IPS-15b (cell line): ENCODE data around the gene BSDC1.

Experiments used
- H3K27me3 ChIP-seq: one replicate; pipeline ENCODE4 v1.6.1; 2013; ENCODE audit warnings: low read length; ENCODE audit not compliant: control insufficient read depth, insufficient read depth
- H3K36me3 ChIP-seq: one replicate; pipeline ENCODE4 v1.6.1; 2013; ENCODE audit warnings: low read length; ENCODE audit not compliant: control insufficient read depth, insufficient read depth
- H3K4me1 ChIP-seq: one replicate; pipeline ENCODE4 v1.6.1; 2013; ENCODE audit warnings: mild to moderate bottlenecking, low read length; ENCODE audit not compliant: control insufficient read depth, insufficient read depth
- H3K4me3 ChIP-seq: one replicate; pipeline ENCODE4 v1.5.1; 2013; ENCODE audit warnings: low read depth, low read length
- H3K9ac ChIP-seq: one replicate; pipeline ENCODE4 v1.6.1; 2013; ENCODE audit warnings: low read depth, mild to moderate bottlenecking, low read length
- H3K9me3 ChIP-seq: one replicate; pipeline ENCODE4 v1.6.1; 2013; ENCODE audit warnings: mild to moderate bottlenecking, low read length; ENCODE audit not compliant: control insufficient read depth, insufficient read depth

BSDC1 gene

GRCh38 chr1:32390904-32391870 is 3.1 kb downstream of the BSDC1 start:
- peaks cover 14% of the 10 kb centered on the region for H3K36me3 ChIP-seq
- no peaks in the 10 kb centered on the region for H3K9me3 ChIP-seq
- H3K4me1 ChIP-seq, result no peaks in the 10 kb centered on the region
- no peak overlapping the region for H3K4me3 ChIP-seq
- H3K27me3 ChIP-seq, result no peaks in the 10 kb centered on the region
- H3K9ac ChIP-seq, result no peak overlapping the region

DNA sequence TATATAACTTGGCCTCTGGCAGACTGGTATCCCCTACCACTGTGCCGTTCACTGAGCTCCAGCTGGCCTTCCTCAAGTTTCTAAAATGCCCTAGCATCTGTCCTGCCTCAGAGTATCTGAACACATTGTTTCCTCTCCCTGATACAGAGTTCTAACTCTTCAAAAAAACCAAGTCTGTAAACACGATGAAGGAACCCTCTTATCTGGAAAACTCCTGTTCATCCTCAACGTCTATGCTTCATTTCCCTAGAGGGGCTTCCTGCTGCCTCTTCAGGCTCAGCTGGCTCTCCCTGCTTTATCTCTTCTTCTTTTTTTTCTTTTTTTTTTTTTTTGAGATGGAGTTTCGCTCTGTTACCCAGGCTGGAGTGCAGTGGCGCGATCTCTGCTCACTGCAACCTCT is 5.6 kb downstream of the BSDC1 start:
- no peaks in the 10 kb centered on the region for H3K4me1 ChIP-seq
- H3K4me3 ChIP-seq, result no peak overlapping the region
- no peaks in the 10 kb centered on the region for H3K27me3 ChIP-seq
- no peak overlapping the region for H3K9ac ChIP-seq
- H3K9me3 ChIP-seq, result no peaks in the 10 kb centered on the region
- H3K36me3 ChIP-seq, result peaks cover 20% of the 10 kb centered on the region

GRCh38 chr1:32386676-32387392 is 7.4 kb downstream of the BSDC1 start:
- no peak overlapping the region for H3K9ac ChIP-seq
- no peaks in the 10 kb centered on the region for H3K9me3 ChIP-seq
- H3K36me3 ChIP-seq, result peaks cover 28% of the 10 kb centered on the region
- no peak overlapping the region for H3K4me3 ChIP-seq
- no peaks in the 10 kb centered on the region for H3K4me1 ChIP-seq
- H3K27me3 ChIP-seq, result no peaks in the 10 kb centered on the region

DNA sequence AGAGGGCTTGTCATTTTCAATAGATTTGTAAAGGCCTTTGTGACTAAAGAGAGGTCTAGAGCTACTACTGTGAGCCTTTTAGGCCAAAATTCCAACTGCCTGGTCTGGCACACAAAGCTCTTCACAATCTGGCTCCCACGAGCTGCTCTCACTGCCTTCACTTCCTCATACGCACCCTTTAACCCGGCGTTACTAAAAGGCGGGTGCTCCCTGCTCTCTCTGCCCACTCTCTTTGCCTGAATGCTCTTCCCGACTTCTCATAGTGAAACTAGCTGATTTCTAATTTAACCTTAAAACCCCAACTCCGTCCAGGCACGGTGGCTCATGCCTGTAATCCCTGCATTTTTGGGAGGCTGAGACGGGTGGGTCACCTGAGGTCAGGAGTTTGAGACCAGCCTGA is 14.2 kb downstream of the BSDC1 start:
- no peak overlapping the region for H3K9ac ChIP-seq
- H3K4me1 ChIP-seq, result no peaks in the 10 kb centered on the region
- H3K27me3 ChIP-seq, result no peaks in the 10 kb centered on the region
- no peaks in the 10 kb centered on the region for H3K9me3 ChIP-seq
- H3K4me3 ChIP-seq, result no peak overlapping the region
- peaks cover 69% of the 10 kb centered on the region for H3K36me3 ChIP-seq

DNA sequence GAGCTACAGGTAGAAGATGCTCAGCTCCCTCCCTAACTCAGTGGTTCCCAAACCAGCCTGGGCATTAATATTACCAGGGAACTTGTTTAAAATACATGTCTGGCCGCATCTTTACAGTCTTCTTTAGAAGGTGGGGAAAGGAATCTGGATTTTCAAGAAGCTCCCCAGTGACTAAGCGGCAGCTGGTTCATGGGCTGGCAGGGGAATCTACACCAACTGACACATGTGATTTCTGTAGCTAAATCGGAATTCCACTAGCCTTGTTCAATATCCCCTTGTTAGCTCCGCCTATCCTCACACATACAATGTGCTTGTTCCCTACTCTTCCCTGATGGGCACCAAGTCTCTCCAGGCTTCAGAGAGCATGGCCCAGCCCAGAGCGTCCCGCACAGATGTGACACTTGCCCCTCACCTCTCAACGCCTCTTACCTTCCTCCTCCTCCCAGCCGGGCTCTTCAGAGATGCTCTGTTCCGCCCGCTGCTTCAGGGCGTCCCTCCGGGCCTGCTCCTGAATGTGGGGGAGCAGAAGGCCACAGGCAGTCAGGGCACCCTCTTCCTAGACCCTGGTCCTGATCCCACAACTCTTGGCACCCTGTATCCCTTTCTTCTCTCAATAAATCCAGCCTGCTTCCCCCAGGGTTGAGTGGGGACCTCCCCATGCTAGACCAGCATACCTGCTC is 16.6 kb downstream of the BSDC1 start:
- Histone ChIP-seq H3K36me3 (peaks cover 66% of the 10 kb centered on the region), H3K27me3 (no peaks in the 10 kb centered on the region), H3K4me3 (no peak overlapping the region), H3K9me3 (no peaks in the 10 kb centered on the region), H3K9ac (no peak overlapping the region), H3K4me1 (no peaks in the 10 kb centered on the region)

DNA sequence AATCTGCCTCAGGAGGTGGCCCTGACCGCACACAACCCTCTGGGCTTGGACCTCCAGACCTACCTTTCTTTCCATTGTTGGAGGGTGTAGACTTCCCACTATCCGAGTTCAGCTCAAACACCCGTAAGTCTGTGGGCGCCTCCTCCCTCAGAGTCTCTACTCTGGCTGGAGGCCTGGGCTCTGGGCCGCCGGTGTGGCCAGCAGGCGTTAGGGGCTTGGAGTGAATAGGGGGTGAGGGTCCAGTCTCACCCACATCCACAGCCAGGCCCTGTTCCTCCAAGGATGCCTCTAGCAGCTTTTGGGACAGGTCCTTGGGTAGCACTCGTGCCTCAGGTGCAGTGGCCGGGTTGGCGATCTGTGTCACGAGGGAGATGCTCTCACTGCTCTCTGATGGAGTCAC is 18.0 kb downstream of the BSDC1 start:
- Histone ChIP-seq H3K36me3 (peaks cover 72% of the 10 kb centered on the region), H3K4me3 (no peak overlapping the region), H3K4me1 (no peaks in the 10 kb centered on the region), H3K9ac (no peak overlapping the region), H3K9me3 (no peaks in the 10 kb centered on the region), H3K27me3 (no peaks in the 10 kb centered on the region)

- Histone ChIP-seq H3K36me3 (peaks cover 58% of the 10 kb centered on the region), H3K27me3 (no peaks in the 10 kb centered on the region), H3K4me1 (no peaks in the 10 kb centered on the region), H3K4me3 (no peak overlapping the region), H3K9ac (no peak overlapping the region), H3K9me3 (no peaks in the 10 kb centered on the region)
Measured at GRCh38 chr1:32373996-32374592, 20.1 kb downstream of the BSDC1 start.

GRCh38 chr1:32372149-32372756 is 22.0 kb downstream of the BSDC1 start:
- Histone ChIP-seq H3K9ac (no peak overlapping the region), H3K27me3 (no peaks in the 10 kb centered on the region), H3K9me3 (no peaks in the 10 kb centered on the region), H3K36me3 (peaks cover 55% of the 10 kb centered on the region), H3K4me1 (no peaks in the 10 kb centered on the region), H3K4me3 (no peak overlapping the region)

DNA sequence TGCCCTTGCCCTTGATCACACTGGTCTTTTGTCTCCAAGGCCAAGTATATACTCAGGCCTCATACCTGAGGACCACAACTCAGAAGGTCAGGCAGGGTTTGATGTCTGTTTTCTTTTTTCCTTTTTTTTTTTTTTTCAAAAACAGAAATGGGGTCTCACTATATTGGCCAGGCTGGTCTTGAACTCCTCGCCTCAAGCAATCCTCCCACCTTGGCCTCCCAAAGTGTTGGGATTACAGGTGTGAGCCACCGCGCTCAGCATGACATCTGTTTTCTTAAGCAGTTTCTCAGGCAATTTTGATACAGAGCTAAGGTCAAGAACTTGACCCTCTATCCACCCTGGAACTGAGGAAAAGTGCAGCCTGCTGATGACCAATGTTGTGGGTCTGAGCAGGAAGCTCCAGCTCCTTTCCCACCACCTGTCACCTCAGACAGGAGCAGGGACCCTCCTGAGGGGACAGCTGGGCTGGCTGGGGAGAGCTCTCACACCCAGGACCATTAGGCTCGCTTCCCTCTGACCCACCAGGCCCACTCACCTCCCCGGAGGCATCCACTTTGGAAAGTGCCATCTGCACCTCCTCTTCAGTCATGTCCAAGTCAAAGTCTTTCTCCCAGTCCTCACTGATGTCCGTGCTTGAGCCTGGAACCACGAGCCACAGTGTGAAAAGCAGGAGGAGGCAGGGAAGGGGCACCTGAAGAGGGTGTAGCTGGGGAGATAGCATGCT is 26.2 kb downstream of the BSDC1 start:
- Histone ChIP-seq H3K4me1 (no peaks in the 10 kb centered on the region), H3K9ac (no peak overlapping the region), H3K4me3 (no peak overlapping the region), H3K36me3 (peaks cover 36% of the 10 kb centered on the region), H3K27me3 (no peaks in the 10 kb centered on the region), H3K9me3 (no peaks in the 10 kb centered on the region)

- Histone ChIP-seq H3K4me3 (no peak overlapping the region), H3K4me1 (no peaks in the 10 kb centered on the region), H3K27me3 (peaks cover 8% of the 10 kb centered on the region), H3K9ac (no peak overlapping the region), H3K9me3 (no peaks in the 10 kb centered on the region), H3K36me3 (peaks cover 25% of the 10 kb centered on the region)
Measured at GRCh38 chr1:32365445-32365844, 28.8 kb downstream of the BSDC1 start.
